GM18508 (cell line): ENCODE measurements around the gene TIMP2.

Experiments
- ATAC-seq: cut with Tn5 transposase; IDR thresholded peaks from one replicate; pipeline ENCODE4 v1.9.1; 2021; ENCODE audit warnings: moderate number of reproducible peaks; ENCODE audit not compliant: insufficient read depth, unreplicated experiment

TIMP2 gene

GRCh38 chr17:78821961-78822360 is 103.2 kb downstream of the TIMP2 start:
- ATAC-seq = no peak

GRCh38 chr17:78820841-78821240 is 104.3 kb downstream of the TIMP2 start:
- no peak for ATAC-seq

GRCh38 chr17:78819806-78820792 is 105.1 kb downstream of the TIMP2 start:
- ATAC-seq = no peak

GRCh38 chr17:78819402-78819801 is 105.8 kb downstream of the TIMP2 start:
- no peak for ATAC-seq

- ATAC-seq = no peak
These were observed 106.3 kb downstream of the TIMP2 start for GRCh38 chr17:78818932-78819331.

- ATAC-seq = no peak
These were observed 106.9 kb downstream of the TIMP2 start for GRCh38 chr17:78818152-78818846.

GRCh38 chr17:78817123-78817522 is 108.1 kb downstream of the TIMP2 start:
- ATAC-seq = no peak

- no peak for ATAC-seq
These were observed 109.5 kb downstream of the TIMP2 start for GRCh38 chr17:78815696-78816095.

GRCh38 chr17:78812855-78813254 is 112.3 kb downstream of the TIMP2 start:
- ATAC-seq = no peak

- no peak for ATAC-seq
These were observed 117.0 kb downstream of the TIMP2 start for GRCh38 chr17:78808163-78808562.

GRCh38 chr17:78806451-78806850 is 118.7 kb downstream of the TIMP2 start:
- ATAC-seq = no peak

- ATAC-seq = no peak
These were observed 119.9 kb downstream of the TIMP2 start for GRCh38 chr17:78805301-78805700.

- no peak for ATAC-seq
These were observed 120.4 kb downstream of the TIMP2 start for GRCh38 chr17:78804777-78805176.

GRCh38 chr17:78803186-78803845 is 121.9 kb downstream of the TIMP2 start:
- ATAC-seq = no peak
